IgD-negative memory B cell (primary cell): Measurements from ENCODE around the gene ITGB1. TPM values are rescaled to one million over a fixed set of nuclear protein-coding genes. Genes with fewer than 3 reads are reported as not detected.
"Not testable (repeated sequence)": the region's sequence is repeated elsewhere in the genome, so short reads cannot be mapped to it uniquely, and the experiment has no call there.

Experiments used
- H3K27ac Mint-ChIP-seq, 3 donors: one replicate each; pipeline ENCODE4 v1.8.0; 2020 to 2022; ENCODE audit warnings: mild to moderate bottlenecking in 3 of 3, mixed read lengths in 3 of 3, moderate library complexity in 1 of 3
- H3K27me3 Mint-ChIP-seq: one replicate; pipeline ENCODE4 v1.8.0; 2021; ENCODE audit warnings: mixed read lengths
- H3K36me3 Mint-ChIP-seq: one replicate; pipeline ENCODE4 v1.8.0; 2020; ENCODE audit warnings: mild to moderate bottlenecking, mixed read lengths
- H3K4me1 Mint-ChIP-seq, 3 donors: one replicate each; pipeline ENCODE4 v1.8.0; 2020 to 2022; ENCODE audit warnings: mixed read lengths in 3 of 3, mild to moderate bottlenecking in 1 of 3
- H3K4me3 Mint-ChIP-seq, 4 donors: one replicate each; pipeline ENCODE4 v1.8.0; 2020 to 2022; ENCODE audit warnings: mild to moderate bottlenecking in 4 of 4, mixed read lengths in 4 of 4, moderate library complexity in 3 of 4
- H3K9me3 Mint-ChIP-seq, 3 donors: one replicate each; pipeline ENCODE4 v1.8.0; 2020 to 2021; ENCODE audit warnings: mixed read lengths in 3 of 3, mild to moderate bottlenecking in 1 of 3
- polyA plus RNA-seq: library from polyadenylated mRNA; unstranded; fragments of 300-500 nt; fragmentation: Illumina TruSeq; gene quantifications from one replicate; pipeline ENCODE4 v1.2.3, GENCODE V29; 2021

Gene ITGB1
- polyA plus RNA-seq, 1 donor from 2014 or later = 394 TPM

DNA sequence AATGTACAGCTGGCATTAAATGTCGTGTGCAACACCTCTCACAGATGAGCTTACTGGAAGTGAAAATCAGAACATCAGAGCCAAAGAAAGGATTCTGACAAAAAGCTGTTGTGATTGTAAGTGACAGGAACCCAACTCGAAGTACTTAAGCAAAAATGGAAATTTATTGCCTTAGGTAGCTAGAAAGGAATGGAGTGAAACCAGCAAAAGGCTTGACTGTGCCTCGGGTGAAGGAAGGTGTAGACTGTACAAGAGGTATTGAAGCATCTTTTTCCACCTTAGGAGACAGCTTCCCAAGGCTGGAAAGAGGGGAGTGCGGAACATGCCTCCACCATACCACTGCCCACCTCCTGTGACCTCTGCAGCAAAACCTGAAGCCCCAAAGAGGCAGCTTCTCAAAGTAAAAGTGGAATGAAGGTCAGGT lies 27.3 kb upstream of the ITGB1 start:
- Mint-ChIP-seq H3K36me3 (no peaks in the 10 kb centered on the region), H3K27ac (no peak overlapping the region), H3K4me1 (peaks cover 7 to 22% (median 9%) of the 10 kb centered on the region in 3 donors), H3K4me3 (peak overlapping the region in 1 of 4 donors; percentile 63), H3K9me3 (peaks cover 0 to 2% (median 0%) of the 10 kb centered on the region in 3 donors), H3K27me3 (peaks cover 2% of the 10 kb centered on the region)

DNA sequence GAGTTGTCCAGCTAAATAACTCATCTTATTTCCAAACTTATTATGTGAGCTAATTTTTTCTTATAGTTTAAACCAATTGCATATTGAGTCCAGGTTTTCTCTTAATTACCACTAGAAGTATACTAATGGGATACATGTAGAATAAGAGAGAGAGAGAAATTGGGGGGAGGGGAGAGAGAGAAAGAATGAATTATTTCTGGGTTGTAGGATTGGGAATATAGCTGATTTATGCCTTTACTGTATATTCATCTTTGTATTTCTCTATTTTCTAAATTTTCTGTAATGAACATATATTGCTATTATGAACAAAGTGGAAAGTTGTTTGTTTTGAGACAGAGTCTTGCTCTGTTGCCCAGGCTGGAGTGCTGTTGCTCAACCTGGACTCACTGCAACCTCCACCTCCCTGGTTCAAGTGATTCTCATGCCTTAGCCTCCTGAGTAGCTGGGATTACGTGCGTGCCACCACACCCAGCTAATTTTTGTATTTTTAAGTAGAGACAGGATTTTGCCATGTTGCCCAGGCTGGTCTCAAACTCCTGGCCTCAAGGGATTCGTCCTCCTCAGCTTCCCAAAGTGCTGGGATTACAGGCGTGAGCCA lies 26.1 kb upstream of the ITGB1 start:
- Mint-ChIP-seq H3K27ac (no peak overlapping the region), H3K4me1 (peaks cover 10 to 21% (median 12%) of the 10 kb centered on the region in 3 donors), H3K4me3 (no peak overlapping the region), H3K36me3 (no peaks in the 10 kb centered on the region), H3K27me3 (peaks cover 2% of the 10 kb centered on the region), H3K9me3 (peaks cover 0 to 2% (median 0%) of the 10 kb centered on the region in 3 donors)

DNA sequence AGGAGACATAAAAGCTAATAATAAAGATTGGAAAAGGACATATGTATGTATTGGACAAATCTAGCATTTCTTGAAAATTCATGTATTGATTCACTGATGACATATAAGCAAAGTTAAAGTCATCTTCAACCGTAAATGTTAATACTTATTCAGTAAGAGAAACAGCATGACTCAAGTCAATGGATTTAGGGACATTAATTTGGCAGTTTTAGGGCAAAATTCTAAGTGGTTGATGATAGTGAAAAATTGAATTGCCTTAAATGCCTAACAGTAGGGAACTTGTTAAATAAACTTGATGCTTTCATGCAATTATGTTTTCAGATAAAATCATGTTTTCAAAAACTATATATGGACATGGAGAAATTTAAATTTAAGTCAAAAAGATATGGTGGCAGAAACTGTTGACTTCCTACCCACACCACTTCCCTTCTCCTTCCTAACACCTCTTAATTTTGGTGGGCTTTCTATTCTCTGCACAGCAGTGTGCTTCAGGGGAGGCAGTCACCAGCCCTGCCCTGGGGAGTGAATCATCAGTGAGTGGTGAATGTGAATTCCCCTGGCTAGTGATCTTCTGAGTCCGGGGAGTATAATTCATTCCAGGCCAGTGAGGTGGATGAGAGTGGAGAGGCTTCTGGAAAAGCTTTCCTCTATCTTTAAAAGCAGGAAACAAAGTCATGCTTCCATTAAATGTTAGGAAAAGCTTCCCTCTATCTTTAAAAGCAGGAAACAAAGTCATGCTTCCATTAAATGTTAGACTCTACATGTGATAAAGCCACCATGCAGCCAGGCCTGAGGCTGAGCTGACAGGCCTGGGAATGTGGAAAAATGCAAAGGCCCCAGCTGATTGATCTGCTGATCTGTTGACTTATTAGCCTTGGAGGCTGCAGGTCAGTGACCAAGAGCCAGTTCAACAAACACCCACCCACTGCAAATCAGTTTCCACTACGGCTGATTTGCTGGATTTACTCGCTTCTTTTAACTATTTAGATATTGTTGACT lies 25.2 kb upstream of the ITGB1 start:
- Mint-ChIP-seq H3K9me3 (peaks cover 0 to 2% (median 0%) of the 10 kb centered on the region in 3 donors), H3K27ac (no peak overlapping the region), H3K27me3 (peaks cover 2% of the 10 kb centered on the region), H3K4me3 (peak overlapping the region in 1 of 4 donors; percentile 38), H3K4me1 (peaks cover 10 to 21% (median 12%) of the 10 kb centered on the region in 3 donors), H3K36me3 (no peaks in the 10 kb centered on the region)

DNA sequence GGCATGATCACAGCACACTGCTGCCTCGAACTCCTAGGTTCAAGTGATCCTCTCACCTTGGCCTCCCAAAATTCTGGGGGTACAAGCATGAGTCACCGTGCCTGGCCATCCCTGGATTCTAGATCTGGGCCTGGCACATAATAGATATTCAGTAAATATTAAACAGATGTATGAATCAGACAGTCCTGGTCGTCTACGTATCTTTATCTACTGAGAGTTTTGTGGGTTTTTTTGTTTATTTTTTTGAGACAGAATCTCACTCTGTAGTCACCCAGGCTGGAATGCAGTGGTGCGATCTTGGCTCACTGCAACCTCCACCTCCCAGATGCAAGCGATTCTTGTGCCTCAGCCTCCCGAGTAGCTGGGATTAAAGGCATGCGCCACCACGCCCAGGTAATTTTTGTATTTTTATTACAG lies 24.3 kb upstream of the ITGB1 start:
- peaks cover 2% of the 10 kb centered on the region for H3K27me3 Mint-ChIP-seq
- H3K36me3 Mint-ChIP-seq = no peaks in the 10 kb centered on the region
- peaks cover 10 to 21% (median 12%) of the 10 kb centered on the region in 3 donors for H3K4me1 Mint-ChIP-seq
- peak overlapping the region in 1 of 3 donors; percentile 31 for H3K27ac Mint-ChIP-seq
- H3K9me3 Mint-ChIP-seq = peaks cover 0 to 2% (median 0%) of the 10 kb centered on the region in 3 donors
- peak overlapping the region in 2 of 4 donors; percentile 38 to 50 for H3K4me3 Mint-ChIP-seq

DNA sequence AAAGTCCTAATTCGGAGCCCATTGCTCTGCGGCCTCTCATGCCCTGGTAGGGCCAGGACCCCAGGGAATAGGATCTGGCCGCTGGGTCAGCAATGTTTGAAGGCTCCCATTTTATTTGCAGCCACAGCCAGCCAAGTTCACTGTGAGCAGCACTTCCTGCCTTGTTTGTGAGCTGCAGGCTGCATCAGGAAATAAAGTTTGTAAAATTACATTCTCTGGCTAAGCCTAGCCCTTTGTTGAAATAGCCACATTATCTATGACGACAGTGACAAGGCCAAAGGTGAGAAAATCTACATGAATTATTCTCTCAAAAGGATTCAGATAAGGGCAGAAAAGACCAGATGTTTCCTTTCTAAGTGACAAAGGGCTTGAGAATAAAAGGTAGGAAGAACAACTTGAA lies 23.7 kb upstream of the ITGB1 start:
- peaks cover 10 to 20% (median 12%) of the 10 kb centered on the region in 3 donors for H3K4me1 Mint-ChIP-seq
- H3K36me3 Mint-ChIP-seq = no peaks in the 10 kb centered on the region
- H3K27ac Mint-ChIP-seq = peak overlapping the region in 1 of 3 donors; percentile 59
- peak overlapping the region in 1 of 4 donors; percentile 15 for H3K4me3 Mint-ChIP-seq
- H3K9me3 Mint-ChIP-seq = peaks cover 0 to 2% (median 0%) of the 10 kb centered on the region in 3 donors
- peaks cover 2% of the 10 kb centered on the region for H3K27me3 Mint-ChIP-seq

DNA sequence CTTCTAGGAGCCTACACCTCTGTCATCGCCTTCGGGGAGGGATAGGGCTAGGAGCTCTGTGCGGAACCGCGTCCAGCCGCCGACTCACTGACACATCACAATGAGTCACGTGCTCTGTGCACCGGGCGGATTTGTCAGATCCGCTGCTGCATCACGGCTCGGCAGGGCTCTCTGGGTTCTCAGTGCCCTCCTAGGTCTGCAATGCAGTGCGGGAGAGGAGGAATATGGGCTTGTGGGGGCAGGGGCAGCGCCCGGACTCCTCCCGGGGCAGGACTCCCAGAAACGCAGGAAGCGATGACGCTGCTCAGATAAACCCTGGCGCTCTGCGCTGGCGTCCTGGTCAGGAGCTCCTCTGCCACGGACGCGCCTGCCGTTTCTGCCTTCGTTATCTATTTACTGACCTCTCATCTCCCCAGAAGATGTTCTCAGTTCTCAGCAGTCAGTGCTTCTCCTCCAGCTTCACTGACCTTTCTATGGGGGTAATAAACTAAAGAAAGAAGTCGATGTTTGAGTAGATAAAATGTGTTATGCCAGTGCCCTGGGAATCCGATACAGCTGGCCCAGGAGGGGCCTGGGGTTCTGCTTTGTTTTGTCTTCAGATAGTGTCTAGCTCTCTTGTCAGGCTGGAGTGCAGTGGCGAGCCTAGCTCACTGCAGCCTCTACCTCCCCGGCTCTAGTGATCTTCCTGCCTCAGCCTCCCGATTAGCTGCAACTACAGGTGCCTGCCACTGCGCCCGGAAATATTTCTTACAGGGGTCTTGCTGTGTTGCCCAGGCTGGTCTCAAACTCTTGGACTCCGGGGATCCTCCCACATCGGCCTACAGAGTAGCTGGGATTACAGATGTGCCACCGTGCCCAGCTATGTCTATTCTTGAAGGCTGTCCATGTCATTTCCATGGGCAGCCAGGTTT lies 22.8 kb upstream of the ITGB1 start:
- Mint-ChIP-seq H3K9me3 (no peaks in the 10 kb centered on the region), H3K4me3 (peak overlapping the region; percentile 91 to 98 (median 94)), H3K4me1 (peaks cover 8 to 17% (median 12%) of the 10 kb centered on the region in 3 donors), H3K27me3 (peaks cover 3% of the 10 kb centered on the region), H3K36me3 (no peaks in the 10 kb centered on the region), H3K27ac (peak overlapping the region; percentile 74 to 94 (median 91))

DNA sequence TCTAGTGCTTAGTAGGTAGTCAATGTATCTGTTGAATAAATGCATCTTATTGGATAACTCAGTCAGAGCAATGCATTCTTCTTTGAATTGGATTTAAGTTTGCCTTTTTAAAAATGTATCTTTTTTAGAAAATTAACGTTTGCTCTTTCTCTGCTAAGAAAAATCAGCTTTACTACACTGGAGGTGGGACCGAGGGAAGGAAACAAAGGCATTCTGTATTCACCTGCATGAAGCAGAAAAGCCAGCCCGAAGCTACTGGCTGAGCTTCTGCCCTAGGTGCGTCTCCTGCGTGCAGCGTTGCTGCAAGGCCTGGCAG lies 22.2 kb upstream of the ITGB1 start:
- H3K36me3 Mint-ChIP-seq = no peaks in the 10 kb centered on the region
- peak overlapping the region; percentile 74 to 94 (median 91) for H3K27ac Mint-ChIP-seq
- H3K4me1 Mint-ChIP-seq = peaks cover 8 to 17% (median 12%) of the 10 kb centered on the region in 3 donors
- peaks cover 3% of the 10 kb centered on the region for H3K27me3 Mint-ChIP-seq
- H3K9me3 Mint-ChIP-seq = no peaks in the 10 kb centered on the region
- peak overlapping the region; percentile 91 to 98 (median 94) for H3K4me3 Mint-ChIP-seq

DNA sequence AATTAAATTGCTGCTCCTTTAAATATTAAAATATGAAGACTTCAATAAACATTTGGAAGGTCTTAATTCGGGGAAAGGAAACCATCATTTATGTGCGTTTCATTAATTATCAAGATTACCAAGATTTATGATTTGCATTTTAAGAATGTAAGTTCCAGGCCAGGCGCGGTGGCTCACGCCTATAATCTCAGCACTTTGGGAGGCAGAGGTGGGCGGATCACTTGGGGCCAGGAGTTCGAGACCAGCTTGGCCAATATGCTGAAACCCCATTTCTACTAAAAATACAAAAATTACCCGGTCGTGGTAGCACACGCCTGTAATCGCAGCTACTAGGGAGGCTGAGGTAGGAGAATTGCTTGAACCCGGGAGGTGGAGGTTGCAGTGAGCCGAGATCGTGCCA lies 21.7 kb upstream of the ITGB1 start:
- H3K27me3 Mint-ChIP-seq, H3K9me3 Mint-ChIP-seq, H3K27ac Mint-ChIP-seq, H3K36me3 Mint-ChIP-seq: not testable (repeated sequence)
- H3K4me3 Mint-ChIP-seq = peak overlapping the region; percentile 41 to 91 (median 65)
- peaks cover 8 to 17% (median 12%) of the 10 kb centered on the region in 3 donors for H3K4me1 Mint-ChIP-seq

DNA sequence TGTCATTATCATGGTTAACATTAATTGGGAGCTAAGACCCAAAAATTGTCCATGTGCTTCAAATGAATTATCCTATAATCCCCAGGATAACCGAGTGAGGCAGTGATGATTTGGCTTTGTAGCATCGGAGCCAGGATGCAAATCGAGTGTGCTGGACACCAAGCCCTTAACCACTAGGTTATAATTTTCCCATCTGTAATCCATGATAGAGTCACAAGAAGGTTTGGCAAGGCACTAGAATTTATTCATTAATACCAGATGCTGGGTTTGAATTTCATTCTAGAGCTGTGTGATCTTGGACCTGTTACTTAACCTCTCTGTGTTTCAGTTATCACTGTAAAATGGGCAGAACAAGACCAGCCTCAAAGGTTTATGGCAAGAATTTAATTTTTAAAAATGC lies 21.0 kb upstream of the ITGB1 start:
- Mint-ChIP-seq H3K27ac (no peak overlapping the region), H3K4me1 (peaks cover 11 to 16% (median 12%) of the 10 kb centered on the region in 3 donors), H3K36me3 (no peaks in the 10 kb centered on the region), H3K4me3 (peak overlapping the region in 1 of 4 donors; percentile 50), H3K27me3 (peaks cover 3% of the 10 kb centered on the region), H3K9me3 (no peaks in the 10 kb centered on the region)

DNA sequence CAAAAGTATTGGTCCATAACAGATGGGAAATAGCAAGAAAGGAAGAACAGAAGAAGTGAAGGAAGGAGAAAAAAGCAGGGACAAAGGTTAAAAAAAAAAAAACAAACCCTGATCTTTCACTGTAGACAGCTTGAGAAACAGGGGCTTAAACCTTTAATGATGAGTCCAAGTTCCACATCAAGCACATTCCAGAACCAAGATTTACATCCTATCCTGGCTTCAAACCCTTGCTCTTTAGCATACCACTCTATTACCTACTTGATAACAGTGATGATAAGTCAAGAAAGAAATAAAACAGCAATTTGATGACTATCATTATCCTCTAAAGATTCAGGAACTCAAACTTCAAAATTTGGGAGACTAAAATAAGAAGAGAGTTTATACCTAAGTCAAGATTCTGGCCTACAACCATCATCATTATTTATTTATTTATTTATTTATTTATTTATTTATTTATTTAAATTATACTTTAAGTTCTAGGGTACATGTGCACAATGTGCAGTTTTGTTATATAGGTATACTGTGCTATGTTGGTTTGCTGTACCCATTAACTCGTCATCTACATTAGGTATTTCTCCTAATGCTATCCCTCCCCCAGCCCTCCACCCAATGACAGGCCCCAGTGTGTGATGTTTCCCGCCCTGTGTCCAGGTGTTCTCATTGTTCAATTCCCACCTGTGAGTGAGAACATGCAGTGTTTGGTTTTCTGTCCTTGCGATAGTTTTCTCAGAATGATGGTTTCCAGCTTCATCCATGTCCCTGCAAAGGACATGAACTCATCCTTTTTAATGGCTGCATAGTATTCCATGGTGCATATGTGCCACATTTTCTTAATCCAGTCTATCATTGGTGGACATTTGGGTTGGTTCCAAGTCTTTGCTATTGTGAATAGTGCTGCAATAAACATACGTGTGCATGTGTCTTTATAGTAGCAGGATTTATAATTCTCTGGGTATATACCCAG lies 20.1 kb upstream of the ITGB1 start:
- not testable (repeated sequence) for H3K9me3 Mint-ChIP-seq, H3K4me3 Mint-ChIP-seq, H3K27ac Mint-ChIP-seq, H3K36me3 Mint-ChIP-seq, H3K27me3 Mint-ChIP-seq
- peaks cover 13 to 14% (median 13%) of the 10 kb centered on the region in 3 donors for H3K4me1 Mint-ChIP-seq

DNA sequence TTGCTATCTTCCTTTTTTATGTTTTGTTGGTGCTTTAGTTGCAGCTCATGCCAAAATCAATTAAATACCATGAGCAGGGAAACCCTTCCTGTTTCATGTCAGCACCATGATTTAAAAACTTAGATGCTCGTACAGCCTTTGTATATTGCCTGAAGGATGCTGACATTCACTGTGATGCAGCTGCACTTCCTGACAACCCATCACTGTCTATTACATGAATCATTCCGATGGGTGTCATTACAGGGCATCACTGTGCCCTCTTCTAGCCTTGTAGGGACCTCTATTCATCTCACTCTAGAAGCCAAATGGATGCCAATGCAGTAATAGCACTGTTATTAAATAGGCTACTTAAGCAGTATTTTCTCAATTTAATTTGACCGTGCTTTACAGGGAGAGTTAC lies 18.3 kb upstream of the ITGB1 start:
- Mint-ChIP-seq H3K27ac (no peak overlapping the region), H3K36me3 (no peaks in the 10 kb centered on the region), H3K27me3 (peaks cover 3% of the 10 kb centered on the region), H3K4me3 (no peak overlapping the region), H3K9me3 (no peaks in the 10 kb centered on the region), H3K4me1 (peaks cover 24 to 31% (median 28%) of the 10 kb centered on the region in 3 donors)

DNA sequence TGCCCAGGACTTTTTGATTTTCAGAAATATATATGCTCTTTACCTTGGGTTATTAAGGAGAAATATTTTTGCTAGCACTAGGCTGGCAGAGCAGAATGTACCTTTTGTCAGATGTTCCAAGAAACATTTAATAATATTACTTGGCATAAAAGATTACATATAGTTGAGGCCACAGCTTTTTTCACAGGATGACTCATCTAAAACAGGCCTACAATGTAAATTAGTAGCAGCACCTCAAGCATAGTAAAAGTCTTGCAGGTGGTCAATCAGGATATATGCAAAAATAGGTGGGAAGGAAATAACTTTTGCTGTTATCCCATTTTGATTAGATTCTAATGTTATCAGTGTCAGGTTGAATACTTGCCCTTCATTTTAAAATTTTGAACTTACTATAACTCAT lies 14.9 kb upstream of the ITGB1 start:
- Mint-ChIP-seq H3K36me3 (no peaks in the 10 kb centered on the region), H3K27me3 (peaks cover 1% of the 10 kb centered on the region), H3K4me3 (peak overlapping the region; percentile 36 to 97 (median 71)), H3K27ac (peak overlapping the region in 2 of 3 donors; percentile 43 to 57), H3K4me1 (peaks cover 24 to 31% (median 27%) of the 10 kb centered on the region in 3 donors), H3K9me3 (no peaks in the 10 kb centered on the region)

DNA sequence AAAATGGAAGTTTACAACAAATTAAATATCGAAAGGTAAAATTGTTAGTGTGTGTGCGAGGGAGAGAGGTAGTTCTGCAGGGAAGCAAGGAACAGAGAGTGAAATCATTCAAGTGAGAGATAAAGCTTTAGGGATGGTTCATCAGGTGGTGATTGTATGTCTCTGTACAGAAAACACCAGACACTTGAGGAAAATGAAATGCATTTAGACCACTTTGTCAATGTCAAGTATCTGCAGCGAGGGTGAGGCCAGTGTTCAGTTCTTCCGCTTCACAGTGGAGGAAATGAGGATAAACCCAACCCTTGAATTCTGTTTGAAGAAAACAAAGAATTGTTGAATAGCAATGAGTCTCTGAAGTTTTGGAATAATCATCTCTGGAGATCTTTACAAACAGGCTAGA lies 14.4 kb upstream of the ITGB1 start:
- Mint-ChIP-seq H3K27me3 (peaks cover 1% of the 10 kb centered on the region), H3K9me3 (peaks cover 0 to under 1% (median 0%) of the 10 kb centered on the region in 3 donors), H3K4me3 (peak overlapping the region; percentile 23 to 97 (median 71)), H3K36me3 (no peaks in the 10 kb centered on the region), H3K4me1 (peaks cover 25 to 31% (median 27%) of the 10 kb centered on the region in 3 donors), H3K27ac (peak overlapping the region; percentile 43 to 94 (median 57))
